Lower lobe of right lung (tissue), 2 donors: ENCODE measurements around the gene TRAF5. TPM values are rescaled to one million over a fixed set of nuclear protein-coding genes. Genes with fewer than 3 reads are reported as not detected.

Source experiments
- ATAC-seq, 2 donors: fragments of 200-7000 bp; cut with Tn5 transposase; one replicate each; pipeline ENCODE4 v1.9.1; 2020 to 2022; ENCODE audit warnings: mild to moderate bottlenecking in 2 of 2, moderate library complexity in 2 of 2
- DNase-seq: peaks from one replicate; pipeline ENCODE4 v3.0.0-alpha.2; 2020
- H3K27ac ChIP-seq: fragments of 200-600 bp; one replicate; pipeline ENCODE4 v1.8.0; 2022
- H3K27me3 ChIP-seq: fragments of 200-600 bp; one replicate; pipeline ENCODE4 v1.8.0; 2022; ENCODE audit warnings: low read depth
- H3K36me3 ChIP-seq: fragments of 200-600 bp; one replicate; pipeline ENCODE4 v1.8.0; 2022; ENCODE audit warnings: mild to moderate bottlenecking
- H3K4me1 ChIP-seq: fragments of 200-600 bp; one replicate; pipeline ENCODE4 v1.8.0; 2022
- H3K4me3 ChIP-seq: fragments of 200-600 bp; one replicate; pipeline ENCODE4 v1.8.0; 2022; ENCODE audit warnings: mild to moderate bottlenecking
- H3K9me3 ChIP-seq: fragments of 200-600 bp; one replicate; pipeline ENCODE4 v1.8.0; 2022
- intact Hi-C: fragments of 100-400 bp; cut with DNase I; formaldehyde crosslinking; loops from one replicate; pipeline ENCODE4 v1.11.0; 2022
- total RNA-seq: library from RNA; stranded (reverse); fragmentation: NEBNext Ultra II Directional; extraction: Animal tissue kit (Norgen Biotek cat#: 25700); gene quantifications from one replicate; pipeline ENCODE4 v1.2.1, GENCODE V29; 2021
- TF ChIP-seq, protein P1 (sequence below): fragments of 200-600 bp; IDR thresholded peaks from one replicate; pipeline ENCODE4 v1.8.0; 2022; ENCODE audit warnings: antibody characterized with exemption, mild to moderate bottlenecking
- donor health status: DM: no; HTN: yes; CAD: no; lungs with severe emphysema.

TRAF5 gene
- total RNA-seq, 1 donor from 2014 or later, result 8.8 TPM

DNA sequence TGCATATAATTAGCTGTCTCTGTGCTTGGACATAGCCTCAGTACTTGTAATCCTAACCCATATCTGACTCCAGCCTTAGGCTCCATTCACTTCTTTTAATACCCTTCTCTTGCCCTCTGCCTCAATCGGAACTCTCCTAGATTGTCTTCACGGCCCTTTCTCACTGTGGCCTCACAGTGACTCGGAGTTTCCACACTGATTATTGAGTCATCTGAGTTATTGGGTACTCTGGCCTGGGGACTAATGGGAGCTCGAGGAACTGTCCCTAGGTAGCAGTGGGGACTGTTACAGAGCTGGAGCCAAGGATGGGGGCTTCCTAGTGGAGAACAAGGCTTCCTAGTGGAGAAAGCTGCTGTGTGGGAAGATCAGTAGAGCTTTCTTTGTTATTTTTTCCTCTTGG is 17.0 kb downstream of the TRAF5 start:
- ATAC-seq (no peak), DNase-seq (no peak)
- Histone ChIP-seq H3K27ac (no peak overlapping the region), H3K9me3 (no peaks in the 10 kb centered on the region), H3K4me1 (no peaks in the 10 kb centered on the region), H3K36me3 (no peaks in the 10 kb centered on the region), H3K27me3 (no peaks in the 10 kb centered on the region), H3K4me3 (no peak overlapping the region)
- TF ChIP-seq, protein P1, sequence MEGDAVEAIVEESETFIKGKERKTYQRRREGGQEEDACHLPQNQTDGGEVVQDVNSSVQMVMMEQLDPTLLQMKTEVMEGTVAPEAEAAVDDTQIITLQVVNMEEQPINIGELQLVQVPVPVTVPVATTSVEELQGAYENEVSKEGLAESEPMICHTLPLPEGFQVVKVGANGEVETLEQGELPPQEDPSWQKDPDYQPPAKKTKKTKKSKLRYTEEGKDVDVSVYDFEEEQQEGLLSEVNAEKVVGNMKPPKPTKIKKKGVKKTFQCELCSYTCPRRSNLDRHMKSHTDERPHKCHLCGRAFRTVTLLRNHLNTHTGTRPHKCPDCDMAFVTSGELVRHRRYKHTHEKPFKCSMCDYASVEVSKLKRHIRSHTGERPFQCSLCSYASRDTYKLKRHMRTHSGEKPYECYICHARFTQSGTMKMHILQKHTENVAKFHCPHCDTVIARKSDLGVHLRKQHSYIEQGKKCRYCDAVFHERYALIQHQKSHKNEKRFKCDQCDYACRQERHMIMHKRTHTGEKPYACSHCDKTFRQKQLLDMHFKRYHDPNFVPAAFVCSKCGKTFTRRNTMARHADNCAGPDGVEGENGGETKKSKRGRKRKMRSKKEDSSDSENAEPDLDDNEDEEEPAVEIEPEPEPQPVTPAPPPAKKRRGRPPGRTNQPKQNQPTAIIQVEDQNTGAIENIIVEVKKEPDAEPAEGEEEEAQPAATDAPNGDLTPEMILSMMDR, result no peak
- intact Hi-C loops, result no loop called here

DNA sequence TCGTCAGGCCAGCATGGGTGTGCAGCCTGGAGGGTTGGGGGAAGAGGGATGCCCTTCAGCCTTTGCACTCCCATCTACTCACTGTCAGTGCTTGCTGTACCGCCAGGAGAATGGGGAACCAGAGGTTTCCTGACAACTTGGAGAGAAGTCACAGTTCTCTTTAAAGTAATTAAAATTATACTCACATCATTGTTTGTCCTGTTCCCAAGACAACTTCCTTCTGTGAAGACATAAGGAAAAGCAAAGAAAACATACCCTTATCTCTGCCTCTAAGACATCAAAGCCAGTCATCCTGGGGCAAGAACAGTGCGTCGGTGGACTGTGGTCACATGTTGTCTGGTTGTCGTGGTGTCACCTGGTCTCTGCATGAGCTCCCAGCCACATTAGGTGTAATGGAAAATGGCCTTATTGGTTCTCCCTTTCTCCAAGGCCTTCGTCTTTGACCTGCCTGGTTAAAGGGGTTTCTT is 17.6 kb downstream of the TRAF5 start:
- no peak overlapping the region for H3K27ac ChIP-seq
- no peaks in the 10 kb centered on the region for H3K36me3 ChIP-seq
- DNase-seq (no peak), ATAC-seq (peak in 1 of 2 donors; percentile 38)
- no peaks in the 10 kb centered on the region for H3K27me3 ChIP-seq
- TF ChIP-seq, protein P1, result no peak
- no peaks in the 10 kb centered on the region for H3K4me1 ChIP-seq
- H3K4me3 ChIP-seq, result no peak overlapping the region
- no peaks in the 10 kb centered on the region for H3K9me3 ChIP-seq
- intact Hi-C loops, result no loop called here

DNA sequence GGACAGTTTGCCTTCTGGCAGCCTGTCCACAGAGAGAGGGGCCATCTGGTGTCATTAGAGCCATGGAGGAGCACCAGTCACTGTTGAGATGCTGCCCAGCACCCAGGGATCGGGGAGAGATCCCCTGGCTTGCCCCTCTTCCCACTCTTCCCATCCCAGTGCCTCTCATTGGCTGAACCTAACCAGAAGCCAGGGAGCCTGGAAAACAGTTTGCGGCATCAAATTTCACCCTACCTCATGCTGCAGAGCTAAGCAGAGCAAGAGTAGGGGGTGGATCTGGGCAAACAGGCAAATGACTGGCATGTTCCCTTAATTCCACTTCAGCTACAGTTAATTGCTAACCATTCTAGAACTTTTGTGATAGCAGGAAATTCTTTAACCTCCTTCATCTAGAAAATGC is 19.1 kb downstream of the TRAF5 start:
- Histone ChIP-seq H3K36me3 (no peaks in the 10 kb centered on the region), H3K27me3 (no peaks in the 10 kb centered on the region), H3K27ac (no peak overlapping the region), H3K9me3 (no peaks in the 10 kb centered on the region), H3K4me1 (no peaks in the 10 kb centered on the region), H3K4me3 (no peak overlapping the region)
- no peak for ATAC-seq
- intact Hi-C loops, result no loop called here
- no peak for DNase-seq
- TF ChIP-seq, protein P1, result no peak

DNA sequence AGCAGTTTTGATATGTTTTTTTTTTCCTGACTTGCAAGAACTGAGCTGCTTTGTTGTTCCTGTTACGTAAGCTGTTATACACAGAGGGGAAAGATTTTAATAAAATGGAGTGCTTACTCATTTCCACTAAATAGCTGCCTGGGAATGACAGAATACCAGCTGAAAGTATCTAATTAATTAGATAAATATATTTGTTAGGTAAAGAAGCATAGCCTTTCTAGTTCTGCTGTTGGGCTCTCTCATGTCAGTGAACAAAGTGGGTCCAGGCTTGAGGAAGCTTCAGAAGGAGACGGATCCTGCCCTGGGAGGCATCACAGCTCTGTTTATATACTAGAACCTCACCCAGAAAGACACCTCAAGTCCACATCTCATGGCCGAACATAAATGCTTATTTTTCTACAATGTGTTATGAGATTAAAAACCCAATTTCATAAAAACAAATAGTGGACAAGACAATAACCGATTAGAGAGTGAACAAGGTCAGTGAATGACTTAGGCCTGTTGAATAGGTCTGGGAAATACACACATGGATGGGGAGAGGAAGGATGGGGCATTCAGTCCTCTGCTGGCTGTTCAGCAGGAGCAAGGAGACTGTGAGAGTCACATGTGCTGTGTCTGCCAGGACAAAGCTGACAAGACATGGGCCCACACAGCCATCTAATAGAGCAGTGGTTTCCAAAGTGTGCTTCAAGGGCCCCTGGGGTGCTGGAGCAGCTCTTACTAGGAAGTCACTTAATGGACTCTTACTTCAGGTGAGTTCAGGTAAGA is 20.6 kb downstream of the TRAF5 start:
- Histone ChIP-seq H3K36me3 (no peaks in the 10 kb centered on the region), H3K9me3 (no peaks in the 10 kb centered on the region), H3K4me1 (no peaks in the 10 kb centered on the region), H3K4me3 (no peak overlapping the region), H3K27ac (no peak overlapping the region), H3K27me3 (no peaks in the 10 kb centered on the region)
- DNase-seq (no peak), ATAC-seq (no peak)
- intact Hi-C loops, result no loop called here
- TF ChIP-seq, protein P1, result no peak

DNA sequence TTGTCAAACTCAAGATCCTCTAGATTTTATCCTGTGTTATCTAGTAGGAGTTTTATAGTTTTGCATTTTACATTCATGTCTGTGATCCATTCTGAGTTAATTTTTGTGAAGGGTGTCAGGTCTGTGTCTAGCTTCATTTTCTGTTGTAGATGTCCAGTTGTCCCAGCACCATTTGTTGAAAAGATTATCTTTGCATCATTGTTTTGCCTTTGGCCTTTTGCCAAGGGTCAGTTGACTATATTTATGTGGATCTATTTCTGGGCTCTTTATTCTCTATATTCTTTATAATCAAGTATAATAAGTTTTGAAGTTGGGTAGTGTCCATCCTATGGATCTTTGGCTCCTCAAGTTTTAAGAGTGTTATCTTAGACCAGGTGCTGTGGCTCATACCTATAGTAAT is 21.9 kb downstream of the TRAF5 start:
- H3K4me3 ChIP-seq, result no peak overlapping the region
- H3K27ac ChIP-seq, result no peak overlapping the region
- H3K27me3 ChIP-seq, result no peaks in the 10 kb centered on the region
- intact Hi-C loops, result no loop called here
- H3K9me3 ChIP-seq, result no peaks in the 10 kb centered on the region
- H3K36me3 ChIP-seq, result no peaks in the 10 kb centered on the region
- peaks cover 7% of the 10 kb centered on the region for H3K4me1 ChIP-seq
- DNase-seq (no peak), ATAC-seq (no peak)
- TF ChIP-seq, protein P1, result no peak
